ENCODE results near the gene SLC11A2.
"Not testable (repeated sequence)": the region's sequence is repeated elsewhere in the genome, so short reads cannot be mapped to it uniquely, and the experiment has no call there.

The SLC11A2 gene

GRCh38 chr12:50937653-50938052 lies 88.5 kb downstream of the SLC11A2 start:
- no peaks in the 10 kb centered on the region for H3K9me3 ChIP-seq (ENCODE audit: control insufficient read depth, low read length)
- peaks cover 3% of the 10 kb centered on the region for H3K36me3 ChIP-seq (ENCODE audit: control insufficient read depth, insufficient read depth, low read length, severe bottlenecking)
- no peak overlapping the region for H3K4me3 ChIP-seq (ENCODE audit: low read length)

GRCh38 chr12:50936821-50937530 lies 89.2 kb downstream of the SLC11A2 start:
- peaks cover 40% of the 10 kb centered on the region for H3K4me1 ChIP-seq (ENCODE audit: control insufficient read depth, insufficient read depth, low read length)
- DNase-seq (ENCODE audit: low read depth), result no peak
- H3K9ac ChIP-seq (ENCODE audit: low read length), result no peak overlapping the region
- H3K9me3 ChIP-seq (ENCODE audit: control insufficient read depth, low read length), result no peaks in the 10 kb centered on the region
- no peaks in the 10 kb centered on the region for H3K27me3 ChIP-seq (replicated peaks; ENCODE audit: control insufficient read depth, insufficient read depth, low read length)
- H3K4me3 ChIP-seq (ENCODE audit: low read length), result no peak overlapping the region
- peaks cover 10% of the 10 kb centered on the region for H3K36me3 ChIP-seq (ENCODE audit: control insufficient read depth, insufficient read depth, low read length, severe bottlenecking)

More at GRCh38 chr12:50937653-50938052, 88.5 kb downstream of the SLC11A2 start:
- H3K9ac ChIP-seq (ENCODE audit: low read length), result no peak overlapping the region
- DNase-seq (ENCODE audit: low read depth), result no peak
- peaks cover 34% of the 10 kb centered on the region for H3K4me1 ChIP-seq (ENCODE audit: control insufficient read depth, insufficient read depth, low read length)
- no peaks in the 10 kb centered on the region for H3K27me3 ChIP-seq (replicated peaks; ENCODE audit: control insufficient read depth, insufficient read depth, low read length)

GRCh38 chr12:50934981-50935807 lies 91.0 kb downstream of the SLC11A2 start:
- peak; percentile 88 for DNase-seq (ENCODE audit: low read depth)
- Histone ChIP-seq H3K4me3 (ENCODE audit: low read length) (peak overlapping the region; percentile 65), H3K36me3 (ENCODE audit: control insufficient read depth, insufficient read depth, low read length, severe bottlenecking) (peaks cover 28% of the 10 kb centered on the region), H3K4me1 (ENCODE audit: control insufficient read depth, insufficient read depth, low read length) (peaks cover 42% of the 10 kb centered on the region), H3K9ac (ENCODE audit: low read length) (peak overlapping the region; percentile 85), H3K9me3 (ENCODE audit: control insufficient read depth, low read length) (no peaks in the 10 kb centered on the region), H3K27me3 (replicated peaks; ENCODE audit: control insufficient read depth, insufficient read depth, low read length) (no peaks in the 10 kb centered on the region)

GRCh38 chr12:50934371-50934851 lies 91.8 kb downstream of the SLC11A2 start:
- Histone ChIP-seq H3K9ac (ENCODE audit: low read length) (peak overlapping the region; percentile 85), H3K36me3 (ENCODE audit: control insufficient read depth, insufficient read depth, low read length, severe bottlenecking) (peaks cover 34% of the 10 kb centered on the region), H3K9me3 (ENCODE audit: control insufficient read depth, low read length) (no peaks in the 10 kb centered on the region), H3K27me3 (replicated peaks; ENCODE audit: control insufficient read depth, insufficient read depth, low read length) (no peaks in the 10 kb centered on the region), H3K4me1 (ENCODE audit: control insufficient read depth, insufficient read depth, low read length) (peaks cover 41% of the 10 kb centered on the region), H3K4me3 (ENCODE audit: low read length) (peak overlapping the region; percentile 65)
- peak; percentile 59 for DNase-seq (ENCODE audit: low read depth)

GRCh38 chr12:50933459-50934124 lies 92.6 kb downstream of the SLC11A2 start:
- peak overlapping the region; percentile 65 for H3K4me3 ChIP-seq (ENCODE audit: low read length)
- no peak for DNase-seq (ENCODE audit: low read depth)
- peak overlapping the region; percentile 85 for H3K9ac ChIP-seq (ENCODE audit: low read length)
- peaks cover 34% of the 10 kb centered on the region for H3K36me3 ChIP-seq (ENCODE audit: control insufficient read depth, insufficient read depth, low read length, severe bottlenecking)
- no peaks in the 10 kb centered on the region for H3K27me3 ChIP-seq (replicated peaks; ENCODE audit: control insufficient read depth, insufficient read depth, low read length)
- no peaks in the 10 kb centered on the region for H3K9me3 ChIP-seq (ENCODE audit: control insufficient read depth, low read length)
- H3K4me1 ChIP-seq (ENCODE audit: control insufficient read depth, insufficient read depth, low read length), result peaks cover 48% of the 10 kb centered on the region

- H3K4me3 ChIP-seq (ENCODE audit: low read length), result no peak overlapping the region
- H3K9ac ChIP-seq (ENCODE audit: low read length), result peak overlapping the region; percentile 85
- peaks cover 34% of the 10 kb centered on the region for H3K36me3 ChIP-seq (ENCODE audit: control insufficient read depth, insufficient read depth, low read length, severe bottlenecking)
- H3K4me1 ChIP-seq (ENCODE audit: control insufficient read depth, insufficient read depth, low read length), result peaks cover 53% of the 10 kb centered on the region
- DNase-seq (ENCODE audit: low read depth), result peak; percentile 41
- no peaks in the 10 kb centered on the region for H3K9me3 ChIP-seq (ENCODE audit: control insufficient read depth, low read length)
- H3K27me3 ChIP-seq (replicated peaks; ENCODE audit: control insufficient read depth, insufficient read depth, low read length), result no peaks in the 10 kb centered on the region
Observed at GRCh38 chr12:50932787-50933280, 93.3 kb downstream of the SLC11A2 start.

GRCh38 chr12:50930477-50930876 lies 95.7 kb downstream of the SLC11A2 start:
- not testable (repeated sequence) for H3K9me3 ChIP-seq (ENCODE audit: control insufficient read depth, low read length); H3K9ac ChIP-seq (ENCODE audit: low read length); H3K27me3 ChIP-seq (replicated peaks; ENCODE audit: control insufficient read depth, insufficient read depth, low read length); DNase-seq (ENCODE audit: low read depth); H3K4me3 ChIP-seq (ENCODE audit: low read length)
- Histone ChIP-seq H3K36me3 (ENCODE audit: control insufficient read depth, insufficient read depth, low read length, severe bottlenecking) (peaks cover 34% of the 10 kb centered on the region), H3K4me1 (ENCODE audit: control insufficient read depth, insufficient read depth, low read length) (peaks cover 50% of the 10 kb centered on the region)

GRCh38 chr12:50929831-50930230 lies 96.4 kb downstream of the SLC11A2 start:
- H3K4me1 ChIP-seq (ENCODE audit: control insufficient read depth, insufficient read depth, low read length), result peaks cover 45% of the 10 kb centered on the region
- H3K9ac ChIP-seq (ENCODE audit: low read length), result peak overlapping the region; percentile 99
- H3K27me3 ChIP-seq (replicated peaks; ENCODE audit: control insufficient read depth, insufficient read depth, low read length), result no peaks in the 10 kb centered on the region
- no peak for DNase-seq (ENCODE audit: low read depth)
- H3K36me3 ChIP-seq (ENCODE audit: control insufficient read depth, insufficient read depth, low read length, severe bottlenecking), result peaks cover 34% of the 10 kb centered on the region
- peak overlapping the region; percentile 99 for H3K4me3 ChIP-seq (ENCODE audit: low read length)
- H3K9me3 ChIP-seq (ENCODE audit: control insufficient read depth, low read length), result no peaks in the 10 kb centered on the region

All from adipocyte (in vitro differentiated cells).